PC-3 (cell line): ENCODE measurements around the gene CERT1. TPM values are rescaled to one million over a fixed set of nuclear protein-coding genes. Genes with fewer than 3 reads are reported as not detected.

ENCODE experiments used
- ATAC-seq: fragments of 200-7000 bp; cut with Tn5 transposase; 2 replicates; pipeline ENCODE4 v1.9.1; 2020; ENCODE audit warnings: mild to moderate bottlenecking, moderate library complexity
- BruUV-seq: library from RNA; stranded (reverse); fragments of 400-500 nt; replicated peaks from 2 replicates; lab custom pipeline; 2021; lab: Mats Ljungman, UMichigan
- CTCF ChIA-PET: fragments of 300-600 bp; sonication (Branson Sonifier 250); formaldehyde crosslinking; loops from one replicate; lab custom pipeline; 2022; ENCODE audit warnings: antibody characterized with exemption; lab: Charles Lee
- POLR2A ChIA-PET: fragments of 300-600 bp; sonication (Branson Sonifier 250); formaldehyde crosslinking; loops from one replicate; lab custom pipeline; 2022; ENCODE audit warnings: antibody characterized with exemption; ENCODE audit not compliant: unreplicated experiment; lab: Charles Lee
- DNase-seq: peaks from one replicate; pipeline ENCODE4 v3.0.0-alpha.2; 2015
- H2AFZ ChIP-seq: fragments of 300-600 bp; sonication (generic); 2 replicates; pipeline ENCODE4 v1.6.0; 2016; ENCODE audit warnings: antibody characterized with exemption, low read length
- H3F3A ChIP-seq: fragments of 300-600 bp; sonication (generic); one replicate; pipeline ENCODE4 v1.6.0; 2017; ENCODE audit warnings: antibody characterized with exemption, low read length, control low read depth, mild to moderate bottlenecking; ENCODE audit not compliant: unreplicated experiment
- H3K27ac ChIP-seq: fragments of 300-600 bp; sonication (generic); 2 replicates; pipeline ENCODE4 v1.5.1; 2016; ENCODE audit warnings: mild to moderate bottlenecking, low read length
- H3K27me3 ChIP-seq: fragments of 300-600 bp; sonication (generic); 2 replicates; pipeline ENCODE4 v1.6.1; 2016; ENCODE audit warnings: low read length, mixed read lengths
- H3K36me3 ChIP-seq: fragments of 300-600 bp; sonication (generic); 2 replicates; pipeline ENCODE4 v1.6.1; 2016; ENCODE audit warnings: low read depth, mixed run types, low read length, mixed read lengths
- H3K4me1 ChIP-seq: fragments of 300-600 bp; sonication (generic); 2 replicates; pipeline ENCODE4 v1.5.1; 2016; ENCODE audit warnings: low read length; ENCODE audit not compliant: insufficient read depth
- H3K4me2 ChIP-seq: fragments of 300-600 bp; sonication (generic); 2 replicates; pipeline ENCODE4 v1.6.0; 2016; ENCODE audit warnings: low read length
- H3K4me3 ChIP-seq: fragments of 300-600 bp; sonication (generic); 2 replicates; pipeline ENCODE4 v1.5.1; 2016; ENCODE audit warnings: mild to moderate bottlenecking, low read length, mixed read lengths
- H3K79me2 ChIP-seq: fragments of 300-600 bp; sonication (generic); 2 replicates; pipeline ENCODE4 v1.6.1; 2017; ENCODE audit warnings: low read length, mixed read lengths
- H3K9ac ChIP-seq: fragments of 300-600 bp; sonication (generic); 2 replicates; pipeline ENCODE4 v1.6.0; 2016; ENCODE audit warnings: mild to moderate bottlenecking, low read length
- H3K9me2 ChIP-seq: fragments of 300-600 bp; sonication (generic); replicated peaks from 2 replicates; pipeline ENCODE4 v1.6.1; 2016; ENCODE audit warnings: mixed run types, low read length, mixed read lengths
- H3K9me3 ChIP-seq: fragments of 300-600 bp; sonication (generic); 2 replicates; pipeline ENCODE4 v1.6.1; 2016; ENCODE audit warnings: low read length, mixed read lengths
- H4K20me1 ChIP-seq: fragments of 300-600 bp; sonication (generic); 2 replicates; pipeline ENCODE4 v1.6.1; 2016; ENCODE audit warnings: low read length, mixed read lengths
- EZH2 ChIP-seq: fragments of 300-600 bp; sonication (generic); IDR thresholded peaks from one replicate; pipeline ENCODE4 v1.6.1; 2017; ENCODE audit warnings: antibody characterized with exemption, mild to moderate bottlenecking, low read length; ENCODE audit not compliant: unreplicated experiment
- EZH2phosphoT487 ChIP-seq: fragments of 300-600 bp; sonication (generic); IDR thresholded peaks from 2 replicates; pipeline ENCODE4 v1.6.1; 2018; ENCODE audit warnings: mild to moderate bottlenecking, antibody characterized with exemption, low read length, borderline replicate concordance
- intact Hi-C: fragments of 100-400 bp; cut with micrococcal nuclease; formaldehyde crosslinking; loops from 2 replicates; pipeline ENCODE4 v1.9.0; 2023
- total RNA-seq: library from RNA; depleted of rRNA; stranded (reverse); fragments of >200 nt; gene quantifications from 2 replicates; pipeline ENCODE4 v1.2.3, GENCODE V29; 2014
- TF ChIP-seq, protein P1 (sequence below): fragments of 300-600 bp; sonication (generic); conservative IDR thresholded peaks from 2 replicates; pipeline ENCODE4 v1.5.1; 2017; ENCODE audit warnings: antibody characterized with exemption, low read depth, mild to moderate bottlenecking, low read length

The CERT1 gene
- total RNA-seq, 1 experiment from 2014 or later, result 5.6 TPM

DNA sequence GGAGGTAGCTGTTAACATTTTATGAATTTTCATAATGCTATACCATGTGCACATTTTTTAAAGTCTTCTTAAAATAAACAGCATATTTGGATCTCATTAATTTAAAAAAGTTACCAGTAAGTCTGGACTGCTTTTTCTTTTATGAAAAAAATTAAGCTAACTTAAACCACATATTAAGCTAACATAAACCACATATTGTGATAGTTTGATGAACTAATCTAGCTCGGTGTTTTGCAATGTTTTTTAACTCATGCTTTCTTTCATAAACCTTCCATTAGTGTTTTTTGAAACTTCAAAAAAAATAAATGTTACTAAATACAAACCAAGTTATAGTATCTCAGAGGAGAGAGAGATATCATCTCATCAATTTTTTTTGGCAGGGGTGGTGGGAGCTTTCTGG lies 26.8 kb upstream of the CERT1 start:
- Histone ChIP-seq H2AFZ (no peak overlapping the region), H3F3A (no peaks in the 10 kb centered on the region), H3K79me2 (0 out of 2 replicates have a peak, but pooled peaks cover 10% of the 10 kb centered on the region), H3K36me3 (peaks cover 10% of the 10 kb centered on the region; the same call in 1 of the 2 replicates), H3K9me2 (no peaks in the 10 kb centered on the region), H3K4me3 (no peak overlapping the region), H3K27me3 (no peaks in the 10 kb centered on the region), H3K4me1 (no peaks in the 10 kb centered on the region), H3K4me2 (no peak overlapping the region), H3K27ac (no peak overlapping the region), H4K20me1 (no peaks in the 10 kb centered on the region), H3K9me3 (no peaks in the 10 kb centered on the region), H3K9ac (no peak overlapping the region)
- no peak for ATAC-seq
- CTCF ChIA-PET, result no interaction called here
- intact Hi-C loops, result no loop called here
- TF ChIP-seq, protein P1, sequence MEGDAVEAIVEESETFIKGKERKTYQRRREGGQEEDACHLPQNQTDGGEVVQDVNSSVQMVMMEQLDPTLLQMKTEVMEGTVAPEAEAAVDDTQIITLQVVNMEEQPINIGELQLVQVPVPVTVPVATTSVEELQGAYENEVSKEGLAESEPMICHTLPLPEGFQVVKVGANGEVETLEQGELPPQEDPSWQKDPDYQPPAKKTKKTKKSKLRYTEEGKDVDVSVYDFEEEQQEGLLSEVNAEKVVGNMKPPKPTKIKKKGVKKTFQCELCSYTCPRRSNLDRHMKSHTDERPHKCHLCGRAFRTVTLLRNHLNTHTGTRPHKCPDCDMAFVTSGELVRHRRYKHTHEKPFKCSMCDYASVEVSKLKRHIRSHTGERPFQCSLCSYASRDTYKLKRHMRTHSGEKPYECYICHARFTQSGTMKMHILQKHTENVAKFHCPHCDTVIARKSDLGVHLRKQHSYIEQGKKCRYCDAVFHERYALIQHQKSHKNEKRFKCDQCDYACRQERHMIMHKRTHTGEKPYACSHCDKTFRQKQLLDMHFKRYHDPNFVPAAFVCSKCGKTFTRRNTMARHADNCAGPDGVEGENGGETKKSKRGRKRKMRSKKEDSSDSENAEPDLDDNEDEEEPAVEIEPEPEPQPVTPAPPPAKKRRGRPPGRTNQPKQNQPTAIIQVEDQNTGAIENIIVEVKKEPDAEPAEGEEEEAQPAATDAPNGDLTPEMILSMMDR, result no peak
- no peak for TF ChIP-seq EZH2phosphoT487
- no peak for TF ChIP-seq EZH2
- POLR2A ChIA-PET, result interaction anchor here (0.6 kb wide), 1 partner anchor 13 kb away, joined by 5 read pairs; no protein-coding TSS in a partner anchor
- no peak for DNase-seq
- BruUV-seq, result no TSS peak

DNA sequence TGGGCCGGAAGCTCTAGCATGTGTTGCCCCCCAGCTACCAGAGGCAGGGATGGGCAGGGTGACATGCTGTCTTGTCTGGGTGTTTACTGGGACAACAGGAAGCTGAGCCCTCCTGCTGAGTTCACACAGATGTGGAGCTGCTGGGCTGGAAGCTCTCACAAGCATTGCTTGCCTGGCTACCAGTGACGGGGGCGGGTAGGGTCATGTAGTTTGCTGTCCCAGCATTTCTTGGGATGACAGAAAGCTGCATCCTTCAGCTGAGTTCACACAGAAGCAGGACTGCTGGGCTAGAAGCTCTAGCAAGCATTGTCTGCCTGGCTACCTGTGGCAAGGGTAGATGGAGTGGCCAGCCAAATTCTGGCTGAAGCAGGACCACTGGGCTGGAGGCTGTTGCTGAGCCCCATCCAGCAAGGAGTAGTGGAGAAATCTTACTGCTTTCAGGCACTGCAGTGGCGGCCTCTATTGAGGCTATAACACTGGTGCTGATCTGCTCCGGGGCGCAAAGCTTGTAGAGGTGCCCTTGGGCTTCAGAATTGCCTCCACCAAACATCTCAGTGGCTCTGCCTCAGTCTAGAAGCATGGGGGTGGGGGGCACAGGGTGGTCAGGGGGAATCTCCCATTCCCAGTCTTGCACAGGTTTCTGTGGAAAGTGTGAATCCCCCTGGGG lies 25.4 kb upstream of the CERT1 start:
- Histone ChIP-seq H3K9me3 (no peaks in the 10 kb centered on the region), H2AFZ (no peak overlapping the region), H3K4me2 (no peak overlapping the region), H3K27ac (no peak overlapping the region), H3K27me3 (no peaks in the 10 kb centered on the region), H3K4me3 (no peak overlapping the region), H4K20me1 (no peaks in the 10 kb centered on the region), H3K79me2 (0 out of 2 replicates have a peak, but pooled peaks cover 10% of the 10 kb centered on the region), H3K9ac (no peak overlapping the region), H3F3A (no peaks in the 10 kb centered on the region), H3K4me1 (no peaks in the 10 kb centered on the region), H3K9me2 (no peaks in the 10 kb centered on the region), H3K36me3 (peaks cover 10% of the 10 kb centered on the region; the same call in 1 of the 2 replicates)
- ChIA-PET CTCF (no interaction called here), POLR2A (no interaction called here)
- DNase-seq (no peak), ATAC-seq (no peak)
- TF ChIP-seq EZH2 (no peak), EZH2phosphoT487 (no peak)
- TF ChIP-seq, protein P1, result no peak
- BruUV-seq, result no TSS peak
- intact Hi-C loops, result no loop called here

GRCh38 chr5:75536147-75536546 lies 24.7 kb upstream of the CERT1 start:
- TF ChIP-seq, protein P1, result no peak
- TF ChIP-seq EZH2phosphoT487 (no peak), EZH2 (no peak)
- Histone ChIP-seq H3K4me3 (no peak overlapping the region), H2AFZ (no peak overlapping the region), H3K27ac (no peak overlapping the region), H3K4me1 (no peaks in the 10 kb centered on the region), H3K79me2 (0 out of 2 replicates have a peak, but pooled peaks cover 10% of the 10 kb centered on the region), H3F3A (no peaks in the 10 kb centered on the region), H3K27me3 (no peaks in the 10 kb centered on the region), H3K9me3 (no peaks in the 10 kb centered on the region), H3K36me3 (peaks cover 10% of the 10 kb centered on the region; the same call in 1 of the 2 replicates), H4K20me1 (no peaks in the 10 kb centered on the region), H3K9ac (no peak overlapping the region), H3K9me2 (no peaks in the 10 kb centered on the region), H3K4me2 (no peak overlapping the region)
- ChIA-PET POLR2A (no interaction called here), CTCF (no interaction called here)
- DNase-seq, result no peak
- intact Hi-C loops, result no loop called here
- BruUV-seq, result no TSS peak
- no peak for ATAC-seq
